SH-SY5Y (cell line): ENCODE results near the gene STK16.

Experiments used
- GATA2 ChIP-seq: IDR thresholded peaks from 2 replicates; pipeline ENCODE4 v1.6.1; 2011; ENCODE audit warnings: mild to moderate bottlenecking, low read depth, low read length
- GATA3 ChIP-seq: IDR thresholded peaks from 2 replicates; pipeline ENCODE4 v1.6.1; 2011; ENCODE audit warnings: low read depth, mild to moderate bottlenecking, low read length, moderate library complexity

- TF ChIP-seq GATA2 (no peak), GATA3 (no peak)
These were observed 37.8 kb downstream of the STK16 start for GRCh38 chr2:219282943-219283581.
